ACHN (cell line): ENCODE results near the gene XYLB.
"Not testable (repeated sequence)": the region's sequence is repeated elsewhere in the genome, so short reads cannot be mapped to it uniquely, and the experiment has no call there.

ENCODE experiments used
- DNase-seq: peaks from one replicate; pipeline ENCODE4 v3.0.0-alpha.2; 2015
- in situ Hi-C: cut with HindIII; loops from 2 replicates; pipeline ENCODE4 v1.10.0; 2017; ENCODE audit warnings: low sequenced_read_pairs, low pct_ligation_motif_present, low pct_unique_long_range_greater_than_20kb

Gene XYLB

DNA sequence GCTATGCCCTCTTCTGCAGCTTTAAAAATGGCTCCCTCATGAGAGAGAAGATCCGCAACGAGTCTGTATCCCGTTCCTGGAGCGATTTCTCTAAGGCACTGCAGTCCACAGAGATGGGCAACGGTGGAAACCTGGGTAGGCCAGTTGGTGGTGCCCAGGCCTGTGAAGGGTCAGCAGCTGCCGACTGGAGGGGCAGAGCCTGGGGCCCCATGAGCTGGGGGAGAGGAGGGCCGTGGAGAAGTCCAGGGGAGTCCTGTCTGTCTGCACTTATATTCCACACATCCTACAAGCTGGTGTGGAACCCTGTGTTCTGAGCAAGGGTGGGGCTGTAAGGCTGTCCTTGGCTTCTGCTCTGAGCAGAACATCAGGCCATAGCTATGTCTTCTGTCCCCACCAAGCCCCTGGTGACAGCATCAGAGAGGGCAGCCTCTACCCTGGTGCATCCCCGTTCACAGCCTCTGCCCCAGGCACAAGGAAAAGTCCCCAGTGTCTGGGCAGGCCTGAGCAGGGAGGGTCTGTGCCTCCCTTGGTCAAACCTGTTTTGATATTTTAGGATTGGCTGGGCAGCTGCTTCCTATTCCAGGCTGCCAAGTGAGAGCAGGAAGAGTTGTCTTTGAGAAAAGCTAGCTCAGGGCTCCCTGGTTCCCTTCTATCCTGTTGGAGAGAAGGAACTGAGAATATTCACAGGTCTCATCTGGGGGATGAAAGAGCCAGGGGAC lies 29.7 kb downstream of the XYLB start:
- DNase-seq: no peak
- in situ Hi-C loops: no loop called here

GRCh38 chr3:38379201-38379770 lies 32.7 kb downstream of the XYLB start:
- in situ Hi-C loops: no loop called here

GRCh38 chr3:38382506-38383080 lies 36.0 kb downstream of the XYLB start:
- in situ Hi-C loops: no loop called here
- no peak for DNase-seq

More at GRCh38 chr3:38379201-38379770, 32.7 kb downstream of the XYLB start:
- DNase-seq: no peak

DNA sequence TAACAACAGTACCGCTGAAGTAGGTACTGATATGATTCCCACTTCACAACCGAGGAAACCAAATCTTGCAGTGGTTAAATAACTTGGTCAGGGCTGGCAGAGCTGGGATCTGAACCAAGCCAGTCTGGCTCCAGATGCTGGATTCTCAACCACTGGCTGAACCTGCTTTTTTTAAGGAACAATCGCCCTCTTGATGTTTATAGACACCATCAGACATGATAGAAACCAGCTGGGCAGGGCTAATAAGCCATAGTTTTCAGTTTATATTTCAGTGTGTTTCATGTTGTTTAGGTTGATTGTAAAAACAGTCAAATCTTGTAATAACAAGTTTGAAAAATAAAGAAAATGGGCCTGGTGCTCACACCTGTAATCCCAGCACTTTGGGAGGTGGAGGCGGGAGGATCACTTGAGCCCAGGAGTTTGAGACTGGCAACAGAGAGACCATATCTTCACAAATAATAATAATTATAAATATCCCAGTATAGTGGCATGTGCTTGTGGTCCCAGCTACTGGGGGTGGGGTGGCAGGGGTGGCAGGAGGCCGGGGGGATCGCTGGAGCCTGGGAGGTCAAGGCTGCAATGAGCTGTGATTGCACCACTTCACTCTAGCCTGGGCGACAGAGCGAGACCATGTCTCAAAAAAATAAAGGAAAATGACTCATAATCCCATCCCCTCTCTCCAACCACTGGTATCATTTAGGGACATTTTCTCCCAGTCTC lies 36.7 kb downstream of the XYLB start:
- in situ Hi-C loops: no loop called here

DNA sequence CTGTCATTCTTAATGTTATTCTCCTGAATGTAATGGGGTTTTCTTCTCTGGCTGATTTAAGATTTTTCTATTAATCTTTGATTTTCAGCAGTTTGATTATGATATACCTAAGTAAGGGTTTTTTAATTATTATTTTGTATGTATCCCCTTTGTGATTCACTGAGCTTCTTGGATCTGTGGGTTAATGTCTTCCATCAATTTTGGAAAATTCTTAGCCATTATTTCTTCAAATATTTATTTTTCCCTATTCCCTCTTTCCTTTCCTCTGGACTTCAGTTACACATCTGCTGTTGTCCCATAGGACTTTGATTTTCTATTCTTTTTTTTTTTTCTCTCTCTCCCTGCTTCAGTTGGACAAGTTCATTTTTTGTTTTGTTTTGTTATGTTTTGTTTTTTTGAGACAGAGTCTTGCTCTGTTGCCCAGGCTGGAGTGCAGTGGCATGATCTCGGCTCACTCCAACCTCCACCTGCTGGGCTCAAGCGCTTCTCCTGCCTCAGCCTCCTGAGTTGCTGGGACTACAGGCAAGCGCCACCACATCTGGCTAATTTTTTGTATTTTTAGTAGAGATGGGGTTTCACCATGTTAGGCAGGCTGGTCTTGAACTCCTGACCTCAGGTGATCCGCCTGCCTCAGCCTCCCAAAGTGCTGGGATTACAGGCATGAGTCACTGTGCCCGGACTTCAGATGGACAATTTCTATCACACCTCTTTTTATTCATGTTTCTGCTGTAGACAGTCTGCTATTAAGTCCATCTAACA lies 40.6 kb downstream of the XYLB start:
- in situ Hi-C loops: no loop called here
- DNase-seq: no peak

More for the DNA sequence above, 36.7 kb downstream of the XYLB start:
- DNase-seq: peak; percentile 10

DNA sequence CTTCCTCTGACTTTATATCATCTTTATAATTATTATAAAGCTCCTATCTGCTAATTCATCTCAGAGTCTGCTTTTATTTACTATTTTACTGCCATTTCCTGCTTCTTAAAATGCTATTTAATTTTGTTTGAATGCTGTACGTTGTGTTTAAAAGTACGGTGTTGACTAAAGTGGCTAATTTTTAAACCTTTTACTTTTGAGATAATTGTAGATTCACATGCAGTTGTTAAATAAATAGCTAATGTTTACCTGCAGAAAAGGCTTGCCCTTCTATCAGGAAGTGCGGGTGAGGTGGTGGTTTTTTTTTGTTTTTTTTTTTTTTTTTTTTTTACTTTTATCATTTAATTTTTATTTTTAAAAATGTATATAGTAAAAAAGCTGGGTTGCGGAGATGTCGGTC lies 41.3 kb downstream of the XYLB start:
- no peak for DNase-seq

DNA sequence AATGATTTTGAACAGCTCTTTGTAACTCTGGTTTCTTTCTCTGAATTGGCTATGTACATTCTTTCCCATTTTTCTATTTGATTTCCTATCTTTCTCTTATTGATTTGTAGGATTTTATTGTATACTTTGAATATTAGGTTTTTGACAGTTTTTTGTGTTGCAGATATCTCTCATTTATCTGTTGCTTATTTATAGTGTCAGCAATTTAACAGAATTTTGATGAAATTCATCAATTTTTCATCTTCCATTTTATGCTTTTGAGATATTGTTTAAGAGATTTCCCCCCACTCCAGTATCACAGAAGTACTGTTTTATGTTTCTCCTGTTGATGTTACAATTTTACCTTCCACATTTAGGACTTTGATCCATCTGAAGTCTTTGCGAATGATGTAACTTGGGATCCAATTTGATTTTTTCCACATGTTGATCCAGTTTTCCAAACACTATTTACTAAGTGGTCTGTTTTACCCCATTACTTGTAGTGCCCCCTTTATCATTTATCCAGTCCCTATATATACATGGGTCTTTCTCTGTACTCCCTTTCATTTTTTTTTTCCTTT lies 46.1 kb downstream of the XYLB start:
- no peak for DNase-seq
- in situ Hi-C loops: no loop called here

More for the DNA sequence above, 41.3 kb downstream of the XYLB start:
- in situ Hi-C loops: no loop called here

GRCh38 chr3:38396239-38396638 lies 49.7 kb downstream of the XYLB start:
- DNase-seq: no peak
- in situ Hi-C loops: no loop called here

DNA sequence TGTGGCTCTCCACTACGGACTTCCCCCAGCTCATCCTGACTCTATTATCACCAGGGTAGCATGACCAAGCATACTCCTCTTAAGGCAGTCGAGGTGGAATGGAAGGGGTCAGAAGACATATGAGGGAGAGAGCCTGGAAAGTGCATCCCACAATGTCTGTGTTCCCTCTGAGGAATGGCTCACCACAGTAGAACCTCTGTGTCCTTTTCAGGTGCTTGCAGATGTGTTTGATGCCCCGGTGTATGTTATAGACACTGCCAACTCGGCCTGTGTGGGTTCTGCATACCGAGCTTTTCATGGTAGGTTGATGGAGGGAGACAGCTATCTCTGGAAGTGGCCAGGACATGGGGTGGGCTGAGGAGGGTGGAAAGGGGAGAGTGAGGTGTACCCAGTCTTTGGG lies 50.3 kb downstream of the XYLB start:
- no peak for DNase-seq
- in situ Hi-C loops: no loop called here

DNA sequence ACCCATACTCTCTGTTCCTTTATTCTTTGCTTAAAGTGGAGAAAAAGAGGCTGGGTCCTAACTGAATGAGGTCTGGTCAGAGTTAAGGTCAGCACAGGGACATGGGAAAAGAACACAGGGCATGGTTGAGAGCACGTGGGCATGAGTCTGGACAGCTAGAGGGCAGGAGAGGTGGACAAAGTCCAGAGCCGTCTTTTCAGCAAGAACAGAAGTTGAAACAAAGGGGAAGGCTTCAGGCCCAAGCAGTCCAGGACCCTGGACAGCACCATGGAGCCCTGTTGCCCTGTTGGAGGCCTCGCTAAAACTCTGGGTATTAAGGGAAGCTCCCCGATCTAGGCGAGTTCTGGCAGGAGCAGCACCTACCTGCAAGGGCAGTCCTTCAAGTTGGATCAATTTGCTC lies 50.7 kb downstream of the XYLB start:
- DNase-seq: peak; percentile 33
- in situ Hi-C loops: no loop called here

DNA sequence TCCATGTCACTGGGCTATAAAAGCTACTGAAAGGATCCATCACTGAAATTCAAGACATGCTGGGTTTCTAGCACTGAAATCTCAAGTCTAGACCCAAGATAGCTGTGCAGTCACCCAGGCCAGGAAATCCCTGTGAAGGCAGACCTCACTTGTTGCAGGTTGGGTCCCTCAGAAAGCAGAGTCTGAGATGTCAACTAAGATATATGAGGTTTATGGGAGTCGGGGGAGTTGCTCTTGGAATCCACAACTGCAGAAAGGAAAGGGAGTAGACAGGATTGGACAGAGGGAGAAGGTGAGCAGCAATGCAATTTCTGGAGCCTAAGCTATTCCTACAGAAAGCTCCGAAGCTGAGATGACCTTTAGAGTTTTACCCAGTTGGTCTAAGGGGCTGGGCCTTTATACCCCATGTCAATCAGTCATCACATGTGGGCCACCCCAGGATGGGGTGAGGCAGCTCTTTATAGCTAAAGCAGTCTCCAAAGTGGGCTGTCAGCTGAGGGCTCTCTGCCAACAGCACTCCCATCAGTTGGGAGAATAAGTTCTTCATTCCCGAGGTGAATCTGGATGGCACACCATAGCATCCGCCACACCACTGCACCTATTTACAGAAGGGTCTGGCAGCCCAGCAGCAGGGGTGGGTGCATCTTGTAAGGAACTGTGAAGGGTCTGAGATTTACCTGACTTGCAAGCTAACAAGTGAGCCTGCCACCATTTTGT lies 54.8 kb downstream of the XYLB start:
- DNase-seq: no peak
- in situ Hi-C loops: no loop called here

DNA sequence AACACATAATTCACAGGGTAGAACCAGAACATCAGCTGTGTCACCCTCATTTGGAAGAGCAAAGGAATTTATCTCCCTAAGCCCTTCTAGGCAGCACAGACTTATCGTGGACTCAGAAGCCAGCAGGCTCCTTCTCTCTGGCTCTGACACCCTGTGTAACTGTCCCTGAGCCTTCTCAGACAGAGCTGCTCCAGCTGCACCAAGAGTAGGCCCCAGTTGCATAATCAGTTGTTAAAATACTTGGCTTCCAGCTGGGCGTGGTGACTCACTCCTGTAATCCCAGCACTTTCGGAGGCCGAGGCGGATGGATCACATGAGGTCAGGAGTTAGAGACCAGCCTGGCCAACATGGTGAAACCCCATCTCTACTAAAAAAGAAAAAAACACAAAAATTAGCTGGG lies 57.7 kb downstream of the XYLB start:
- no peak for DNase-seq
- in situ Hi-C loops: no loop called here

DNA sequence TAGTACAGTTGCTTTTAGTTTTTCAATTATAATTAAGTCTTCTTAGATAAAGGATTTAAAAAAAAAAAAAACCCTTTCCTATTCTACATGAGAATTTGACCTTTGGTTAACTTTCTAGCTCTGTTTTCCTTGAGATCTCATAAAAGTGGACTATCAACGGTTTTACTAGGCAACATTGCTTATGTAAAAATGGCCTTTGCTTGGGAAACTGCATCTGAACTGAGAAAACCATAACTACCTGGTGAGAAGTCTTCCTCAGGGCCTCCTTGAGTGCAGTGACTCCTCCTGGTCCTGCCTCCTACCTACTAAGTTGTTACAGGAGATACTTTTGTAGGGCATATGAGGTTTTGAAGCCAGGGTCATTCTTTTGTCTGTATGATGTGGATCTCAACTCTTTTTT lies 65.0 kb downstream of the XYLB start:
- DNase-seq: no peak
- in situ Hi-C loops: no loop called here

GRCh38 chr3:38420758-38421157 lies 74.2 kb downstream of the XYLB start:
- in situ Hi-C loops, DNase-seq: not testable (repeated sequence)

GRCh38 chr3:38421679-38422336 lies 75.2 kb downstream of the XYLB start:
- DNase-seq: no peak
- in situ Hi-C loops: no loop called here

DNA sequence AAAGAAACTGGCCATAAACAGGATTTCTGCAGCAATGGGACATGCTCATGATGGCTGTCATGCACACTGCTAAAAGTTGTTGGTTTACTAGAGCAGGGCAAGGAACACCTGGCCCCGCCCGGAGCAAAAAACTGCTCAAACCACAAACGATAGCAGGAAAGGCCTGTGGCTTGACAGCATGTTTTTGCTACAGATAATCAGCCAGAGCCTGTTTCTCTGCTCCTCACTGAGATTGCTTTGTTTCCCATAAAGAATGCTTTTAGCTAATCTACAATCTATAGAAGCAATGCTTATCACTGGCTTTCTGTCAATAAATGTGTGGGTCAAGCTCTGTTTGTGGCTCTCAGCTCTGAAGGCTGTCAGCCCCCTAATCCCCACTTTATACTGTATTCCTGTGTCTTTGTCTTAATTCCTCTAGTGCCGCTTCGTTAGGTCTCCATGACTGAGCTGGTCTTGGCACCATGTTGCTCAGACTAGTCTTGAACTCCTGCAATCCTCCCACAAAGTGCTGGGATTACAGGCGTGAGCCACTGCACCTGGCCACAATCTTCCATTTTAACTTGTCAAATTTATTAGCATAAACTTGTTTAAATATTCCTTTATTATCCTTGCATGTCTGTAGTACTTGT lies 80.3 kb downstream of the XYLB start:
- in situ Hi-C loops, DNase-seq: not testable (repeated sequence)
